NCI-H1092 treated with DMSO at 0.1 percent for 48 hours (cell line): ENCODE measurements around the gene PRPF6.

Experiments used
- DNase-seq: peaks from one replicate; lab custom pipeline; 2025; lab: John Stamatoyannopoulos, UW

PRPF6 gene

DNA sequence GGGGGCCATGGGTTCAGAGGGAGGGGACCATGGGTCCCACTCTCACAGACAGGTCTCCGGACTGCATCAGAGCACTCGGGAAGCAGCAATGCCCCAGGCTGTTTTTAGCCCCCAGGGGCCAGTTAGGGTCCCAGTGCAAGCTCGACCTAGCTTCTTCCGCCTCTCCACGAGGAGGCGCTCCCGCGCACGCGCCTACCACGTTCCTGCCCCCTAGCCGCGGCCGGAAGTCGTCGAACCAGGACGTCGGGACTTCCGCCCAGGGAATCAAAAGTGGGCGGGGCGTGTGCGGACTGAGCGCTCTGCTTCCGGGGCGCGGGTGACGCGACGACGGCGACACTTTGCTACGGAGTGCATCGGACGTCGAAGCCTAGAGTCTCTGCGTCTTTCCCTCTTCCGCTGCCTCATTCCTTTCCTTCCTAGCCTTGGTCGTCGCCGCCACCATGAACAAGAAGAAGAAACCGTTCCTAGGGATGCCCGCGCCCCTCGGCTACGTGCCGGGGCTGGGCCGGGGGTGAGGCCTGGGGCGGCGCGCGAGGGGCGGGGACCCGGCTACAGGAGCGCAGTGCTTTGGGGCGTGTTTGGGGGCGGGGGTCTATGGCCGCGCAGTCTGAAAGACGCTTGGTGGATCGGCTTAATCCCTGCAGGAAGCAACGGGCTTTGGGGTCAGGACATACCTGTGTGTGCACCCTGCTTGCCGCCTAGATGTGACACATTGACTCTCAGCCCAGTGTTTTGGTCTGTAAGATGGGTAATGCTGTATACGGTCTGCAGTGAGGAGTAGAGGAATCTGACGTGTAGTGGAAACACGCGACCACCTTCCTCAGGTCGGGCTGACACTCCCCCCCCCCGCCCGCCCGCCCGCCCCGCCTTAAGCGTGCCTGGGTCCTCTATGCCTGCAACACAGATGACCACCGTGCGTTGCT, at the start of gene PRPF6:
PRPF6 (plus strand) TSS at position 327 of the 923 bp plus-strand sequence; CDS start at position 441, 114 bp downstream.
- DNase-seq, result peak; percentile 97

DNA sequence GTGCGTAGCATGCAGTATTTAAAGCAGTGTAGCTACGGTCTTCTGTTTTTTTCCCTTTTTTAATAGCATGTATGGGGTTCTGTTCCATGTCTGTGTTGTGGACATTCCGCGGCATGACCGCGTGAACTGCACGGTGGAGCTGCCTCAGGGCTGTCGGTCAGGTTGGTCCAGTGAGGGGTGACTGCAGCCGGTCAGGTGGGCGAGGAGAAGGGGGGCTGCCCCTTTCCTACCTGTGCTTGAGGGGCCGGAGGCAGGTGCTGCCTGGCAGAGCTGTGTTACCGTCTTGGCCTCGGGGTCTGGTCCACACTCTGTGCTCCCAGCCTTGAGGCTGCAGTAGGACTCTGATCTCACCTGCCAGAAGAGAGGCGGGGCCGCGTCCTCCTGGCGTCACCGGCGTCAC, 49.2 kb upstream of the PRPF6 start:
- no peak for DNase-seq

DNA sequence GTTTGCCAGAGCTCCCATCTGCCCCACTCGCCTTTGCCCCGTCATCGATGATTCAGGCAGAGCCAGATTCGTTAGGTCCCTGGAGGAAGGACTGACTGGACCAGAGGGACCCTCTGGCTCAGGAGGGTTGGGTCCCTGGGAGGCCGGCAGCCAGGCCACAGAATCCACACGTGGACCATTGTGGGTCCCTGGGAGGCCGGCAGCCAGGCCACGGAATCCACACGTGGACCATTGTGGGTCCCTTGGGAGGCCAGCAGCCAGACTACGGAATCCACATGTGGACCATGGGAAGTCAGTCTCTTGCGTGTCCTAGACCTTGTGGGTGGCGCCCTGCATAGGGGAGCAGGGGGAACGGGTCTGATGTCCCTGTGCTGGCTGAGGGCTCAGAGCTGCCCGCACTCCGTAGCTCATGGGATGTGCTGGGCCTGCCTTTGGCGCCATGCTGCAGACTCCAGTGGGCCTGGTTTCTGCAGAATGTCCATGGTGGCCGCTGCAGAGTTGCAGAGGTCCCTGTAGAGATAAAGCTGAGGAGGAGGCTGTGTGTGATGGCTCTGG, 48.2 kb upstream of the PRPF6 start:
- DNase-seq, result no peak

DNA sequence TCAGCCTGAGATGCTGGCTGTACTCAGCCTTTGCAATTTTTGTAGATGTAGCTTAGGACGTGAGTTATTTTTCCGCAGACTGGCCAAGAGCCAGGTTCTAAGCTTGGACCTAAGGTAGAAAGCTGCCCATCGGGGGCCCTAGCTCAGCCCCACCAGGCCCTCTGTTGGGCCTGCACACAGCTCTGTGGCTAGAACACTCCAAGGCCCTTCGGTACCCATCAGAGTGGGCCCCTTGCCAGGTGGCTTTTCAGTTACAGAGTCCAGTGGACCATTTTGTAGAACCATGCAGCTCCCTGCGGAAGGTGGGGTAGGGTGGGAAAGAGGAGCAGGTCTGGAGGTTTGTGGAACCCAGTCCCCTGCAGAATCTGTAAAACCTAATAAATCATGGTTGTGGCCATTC, 47.3 kb upstream of the PRPF6 start:
- DNase-seq, result no peak

DNA sequence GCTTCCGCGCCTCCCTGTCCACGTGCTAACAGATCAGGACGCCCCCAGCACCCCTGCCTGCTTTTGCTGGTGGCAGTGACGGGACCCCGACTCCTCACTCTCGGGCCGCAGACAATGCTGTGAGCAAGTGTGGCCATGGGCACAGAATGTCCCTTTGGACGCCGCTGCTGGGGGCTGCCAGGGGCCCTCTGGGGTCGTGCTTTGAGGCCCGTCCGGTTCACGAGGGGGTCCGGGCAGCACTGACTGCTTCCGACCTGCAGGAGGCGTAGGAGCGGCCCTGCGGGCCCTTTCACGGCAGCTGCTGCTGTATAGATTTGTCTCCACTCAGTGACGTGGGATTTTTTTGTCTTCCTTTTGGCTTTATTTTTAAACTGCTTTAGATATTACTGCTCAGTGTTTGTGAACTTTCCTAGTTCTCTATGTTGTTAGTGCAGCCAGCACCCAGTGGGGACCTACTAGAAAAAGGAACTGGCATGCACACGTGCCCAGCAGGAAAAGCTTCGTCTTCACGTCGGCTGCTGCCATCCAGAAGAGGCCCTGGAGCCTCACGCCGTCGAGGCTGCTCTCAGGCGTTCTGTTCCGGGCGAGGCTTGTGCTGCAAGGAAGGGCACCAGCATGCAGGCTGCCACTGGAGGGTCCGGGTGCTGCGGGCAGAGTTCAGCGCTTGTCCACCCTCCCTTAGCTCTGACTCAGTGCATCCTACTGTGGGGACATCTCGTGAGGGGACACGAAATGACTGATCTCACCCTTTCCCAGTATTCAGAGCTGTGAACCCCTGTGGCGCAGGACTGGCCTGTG, 46.5 kb upstream of the PRPF6 start:
- no peak for DNase-seq

- no peak for DNase-seq
Observed at GRCh38 chr20:63935447-63935846, 45.5 kb upstream of the PRPF6 start.

- no peak for DNase-seq
Observed at GRCh38 chr20:63937596-63937995, 43.3 kb upstream of the PRPF6 start.

DNA sequence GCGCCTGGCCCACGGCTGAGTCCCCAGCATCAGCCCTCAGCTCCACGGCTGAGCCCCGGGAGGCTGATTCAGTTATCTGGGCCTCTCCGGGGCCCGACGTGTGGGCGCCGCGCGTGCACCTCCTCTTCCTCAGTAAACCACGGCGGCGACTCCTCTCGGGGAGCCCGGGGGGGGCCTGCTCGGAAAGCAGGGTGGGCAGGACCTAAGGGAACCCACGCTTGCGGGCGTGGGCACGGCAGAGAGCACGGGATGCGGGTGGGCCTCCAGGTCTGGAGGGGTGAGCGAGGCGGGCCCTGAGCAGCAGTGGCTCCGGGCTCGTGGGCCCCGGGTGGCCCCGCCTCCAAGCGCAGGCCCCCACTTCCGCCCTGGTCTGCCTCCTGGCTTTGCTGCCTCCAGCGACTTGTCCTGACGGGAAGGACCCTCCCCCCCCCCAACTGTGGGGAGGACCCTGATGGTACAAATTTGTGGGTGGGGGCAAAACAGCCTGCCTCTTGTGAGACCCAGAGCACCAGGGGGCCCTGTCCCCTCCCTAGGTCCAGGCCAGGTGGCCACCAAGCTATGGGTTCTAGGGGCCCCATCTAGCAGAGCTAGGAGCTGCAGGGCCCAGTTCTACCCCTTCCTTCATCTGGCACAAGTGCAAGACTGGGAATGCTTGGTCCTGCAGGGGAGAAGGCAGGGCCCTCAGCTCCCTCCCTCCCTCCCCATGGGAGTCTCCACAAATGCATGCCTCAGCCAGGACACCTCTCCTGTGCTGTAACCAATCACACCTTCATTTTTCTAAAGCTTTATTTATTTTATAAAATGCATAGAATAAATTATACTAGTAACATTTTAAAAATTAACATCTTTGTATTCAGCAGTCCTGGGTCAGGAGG, 41.6 kb upstream of the PRPF6 start:
- no peak for DNase-seq

GRCh38 chr20:63940071-63940471, 40.9 kb upstream of the PRPF6 start:
- DNase-seq, result no peak

- no peak for DNase-seq
Observed at GRCh38 chr20:63940472-63941266, 40.3 kb upstream of the PRPF6 start.

DNA sequence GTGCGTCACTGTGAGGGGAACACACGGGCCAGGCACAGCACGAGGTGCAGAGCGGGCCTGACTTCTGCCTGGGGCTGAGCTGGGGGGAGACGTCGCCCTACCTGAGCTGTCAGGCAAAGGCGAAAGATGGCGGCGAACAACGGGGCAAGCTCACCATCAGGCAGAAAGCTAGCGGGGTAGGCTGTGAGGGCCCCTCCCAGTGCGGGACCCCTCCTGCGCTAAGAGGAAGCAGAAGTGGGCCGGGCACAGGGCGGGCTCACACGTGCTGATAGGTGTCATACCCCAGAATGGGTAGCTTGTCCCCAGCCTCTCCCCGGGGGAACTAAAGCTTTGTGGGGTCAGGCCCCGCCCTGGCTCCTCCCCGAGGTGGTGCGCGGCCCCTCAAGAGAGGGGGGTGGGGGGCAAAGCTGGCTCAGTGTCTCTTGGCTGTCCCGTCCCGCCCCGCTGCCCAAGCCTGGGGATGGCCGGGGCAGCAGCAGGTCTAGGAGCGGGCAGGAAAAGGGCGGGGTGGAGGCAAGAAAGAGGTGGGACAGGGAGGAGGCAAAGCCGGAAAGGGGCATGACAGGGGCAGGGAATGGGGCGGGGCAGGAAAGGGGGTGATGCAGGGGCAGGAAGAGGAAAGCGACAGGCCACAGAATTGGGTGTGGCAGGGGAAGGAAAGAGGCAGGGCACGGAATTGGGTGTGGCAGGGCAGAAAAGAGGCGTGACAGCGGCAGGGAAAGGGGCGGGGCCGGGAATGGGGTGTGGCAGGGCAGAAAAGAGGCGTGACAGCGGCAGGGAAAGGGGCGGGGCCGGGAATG, 39.5 kb upstream of the PRPF6 start:
- no peak for DNase-seq

GRCh38 chr20:63942250-63942951, 38.5 kb upstream of the PRPF6 start:
- DNase-seq, result no peak

- no peak for DNase-seq
Observed at GRCh38 chr20:63942969-63943807, 37.7 kb upstream of the PRPF6 start.

DNA sequence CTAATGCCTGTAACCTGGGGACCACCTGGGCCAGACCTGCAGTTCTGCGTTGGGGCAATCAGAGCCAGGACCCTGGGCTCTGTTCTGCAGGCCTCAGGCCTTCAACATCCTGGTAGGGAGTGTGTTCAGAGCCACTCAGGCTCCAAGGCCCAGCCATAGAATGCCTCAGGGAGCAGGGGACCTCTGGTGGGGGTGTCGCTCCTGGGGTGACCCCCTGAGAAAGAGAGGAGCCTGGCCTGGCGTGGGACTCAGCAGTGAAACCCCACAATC, 37.2 kb upstream of the PRPF6 start:
- DNase-seq, result no peak

- no peak for DNase-seq
Observed at GRCh38 chr20:63944078-63944941, 36.6 kb upstream of the PRPF6 start.

DNA sequence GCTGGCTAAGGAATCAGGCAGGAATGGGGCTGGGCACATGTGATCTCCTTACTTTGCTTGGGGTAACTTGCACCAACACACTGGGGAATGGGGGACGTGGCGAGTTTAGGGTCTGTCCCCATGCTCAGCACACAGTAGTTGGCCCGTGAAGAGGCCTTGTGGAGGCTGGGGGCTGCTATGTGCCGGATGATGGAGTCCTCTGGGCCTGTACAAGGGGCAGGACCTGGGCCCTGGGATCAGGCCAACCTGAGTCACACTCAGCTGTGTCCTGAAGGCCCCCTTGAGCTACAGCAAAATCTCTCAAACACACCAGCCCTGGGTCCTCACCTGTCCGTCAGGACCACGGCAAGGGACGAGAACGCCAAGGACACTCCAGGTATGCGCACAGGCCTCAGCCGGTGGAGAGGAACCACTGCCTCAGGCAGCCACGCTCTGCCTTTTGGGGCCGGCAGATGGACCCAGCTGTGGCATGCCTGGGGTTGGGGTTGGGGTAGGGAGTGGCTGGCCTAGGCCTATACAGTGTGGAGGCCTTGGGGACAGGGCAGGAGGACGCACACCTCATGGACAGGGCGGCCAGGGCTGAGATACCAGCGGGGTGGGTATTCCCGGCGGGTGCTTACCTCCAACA, 35.8 kb upstream of the PRPF6 start:
- DNase-seq, result no peak
